HG03521 (cell line): Measurements from ENCODE around the gene MLLT11.
"Not testable (repeated sequence)": the region's sequence is repeated elsewhere in the genome, so short reads cannot be mapped to it uniquely, and the experiment has no call there.

Experiments
- ATAC-seq: cut with Tn5 transposase; IDR thresholded peaks from one replicate; pipeline ENCODE4 v1.9.1; 2021; ENCODE audit warnings: mild to moderate bottlenecking, moderate library complexity; ENCODE audit not compliant: unreplicated experiment

MLLT11 gene

GRCh38 chr1:151055581-151055980 is 4.6 kb upstream of the MLLT11 start:
- no peak for ATAC-seq

GRCh38 chr1:151056149-151056548 is 4.0 kb upstream of the MLLT11 start:
- ATAC-seq, result no peak

DNA sequence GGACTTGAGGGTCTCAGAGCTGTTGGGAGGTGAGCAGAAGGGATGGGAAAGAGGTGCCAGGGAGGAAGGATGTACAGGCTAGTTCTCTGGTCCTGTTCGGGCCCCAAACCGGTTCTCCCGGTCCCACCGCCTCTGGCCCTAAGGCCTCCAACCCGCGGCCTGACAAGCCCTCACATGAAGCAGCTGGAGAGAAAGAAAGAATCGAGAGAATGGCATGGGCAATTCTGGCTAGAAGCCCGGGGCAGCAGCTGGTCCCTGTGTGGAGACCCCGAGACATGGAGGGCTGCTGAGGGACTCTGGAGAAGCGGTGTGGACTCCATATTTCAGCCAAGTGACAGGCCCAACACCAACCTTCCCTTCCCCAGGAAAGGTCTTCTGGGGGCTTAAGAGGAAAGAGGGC is 1.5 kb upstream of the MLLT11 start:
- ATAC-seq, result no peak

GRCh38 chr1:151059109-151060006 is 839 bp upstream of the MLLT11 start, which contains the start of gene CDC42SE1:
CDC42SE1 (minus strand) TSS chr1:151059622; CDS start chr1:151055730, 3,892 bp downstream.
- peak; percentile 71 for ATAC-seq

- no peak for ATAC-seq
Observed at GRCh38 chr1:151060657-151061421, 642 bp downstream of the MLLT11 start.

DNA sequence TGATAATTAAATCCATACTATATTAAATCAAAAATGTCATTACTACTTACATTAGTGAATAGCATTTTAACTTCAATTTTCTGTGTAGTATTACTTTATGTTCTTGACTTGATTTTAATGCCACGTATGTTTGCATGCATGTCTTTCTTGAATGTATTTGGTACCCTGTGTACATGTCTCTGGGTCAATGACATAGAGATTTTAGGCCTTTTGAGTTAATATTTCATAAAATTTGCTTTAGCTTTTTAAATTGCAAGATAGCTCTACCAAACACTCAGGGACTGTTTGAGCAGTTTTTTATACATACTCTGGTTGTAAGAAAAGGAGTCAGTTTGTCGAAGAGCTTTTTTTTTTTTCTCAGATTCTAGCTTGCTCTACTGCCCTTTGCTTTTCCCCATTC is 1.5 kb downstream of the MLLT11 start:
- no peak for ATAC-seq

GRCh38 chr1:151062741-151063371 is 2.7 kb downstream of the MLLT11 start:
- ATAC-seq, result no peak

DNA sequence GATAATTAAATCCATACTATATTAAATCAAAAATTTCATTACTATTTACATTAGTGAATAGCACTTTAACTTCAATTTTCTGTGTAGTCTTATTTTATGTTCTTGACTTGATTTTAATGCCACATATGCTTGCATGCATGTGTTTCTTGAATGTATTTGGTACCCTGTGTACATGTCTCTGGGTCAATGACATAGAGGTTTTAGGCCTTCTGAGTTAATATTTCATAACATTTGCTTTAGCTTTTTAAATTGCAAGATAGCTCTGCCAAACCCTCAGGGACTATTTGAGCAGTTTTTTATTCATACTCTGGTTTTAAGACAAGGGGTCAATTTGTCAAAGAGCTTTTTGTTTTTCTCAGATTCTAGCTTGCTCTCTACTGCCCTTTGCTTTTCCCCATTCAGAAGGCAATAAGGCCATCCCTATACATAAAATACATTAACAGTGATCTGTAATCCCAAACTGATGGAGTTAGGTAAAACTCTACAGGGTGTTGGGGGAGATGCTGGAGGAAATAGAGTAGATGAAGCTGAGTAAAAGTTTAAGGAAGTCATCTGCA is 5.0 kb downstream of the MLLT11 start:
- ATAC-seq, result no peak

DNA sequence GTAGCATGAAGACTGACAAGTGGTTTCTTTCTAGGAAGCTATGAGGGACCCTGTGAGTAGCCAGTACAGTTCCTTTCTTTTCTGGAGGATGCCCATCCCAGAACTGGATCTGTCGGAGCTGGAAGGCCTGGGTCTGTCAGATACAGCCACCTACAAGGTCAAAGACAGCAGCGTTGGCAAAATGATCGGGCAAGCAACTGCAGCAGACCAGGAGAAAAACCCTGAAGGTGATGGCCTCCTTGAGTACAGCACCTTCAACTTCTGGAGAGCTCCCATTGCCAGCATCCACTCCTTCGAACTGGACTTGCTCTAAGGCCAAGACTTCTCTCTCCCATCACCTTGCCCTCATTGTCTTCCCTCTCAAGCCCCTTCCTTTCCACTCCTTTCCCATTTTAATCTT is 7.0 kb downstream of the MLLT11 start:
- ATAC-seq, result no peak

- ATAC-seq, result no peak
Observed at GRCh38 chr1:151069103-151069486, 8.9 kb downstream of the MLLT11 start.

GRCh38 chr1:151070474-151071276 is 10.5 kb downstream of the MLLT11 start, which contains the start of gene GABPB2:
GABPB2 (plus strand) TSS chr1:151070761; CDS start chr1:151088190, 17,429 bp downstream.
- ATAC-seq, result peak; percentile 82

- ATAC-seq, result no peak
Observed at GRCh38 chr1:151072224-151072623, 12.0 kb downstream of the MLLT11 start.

DNA sequence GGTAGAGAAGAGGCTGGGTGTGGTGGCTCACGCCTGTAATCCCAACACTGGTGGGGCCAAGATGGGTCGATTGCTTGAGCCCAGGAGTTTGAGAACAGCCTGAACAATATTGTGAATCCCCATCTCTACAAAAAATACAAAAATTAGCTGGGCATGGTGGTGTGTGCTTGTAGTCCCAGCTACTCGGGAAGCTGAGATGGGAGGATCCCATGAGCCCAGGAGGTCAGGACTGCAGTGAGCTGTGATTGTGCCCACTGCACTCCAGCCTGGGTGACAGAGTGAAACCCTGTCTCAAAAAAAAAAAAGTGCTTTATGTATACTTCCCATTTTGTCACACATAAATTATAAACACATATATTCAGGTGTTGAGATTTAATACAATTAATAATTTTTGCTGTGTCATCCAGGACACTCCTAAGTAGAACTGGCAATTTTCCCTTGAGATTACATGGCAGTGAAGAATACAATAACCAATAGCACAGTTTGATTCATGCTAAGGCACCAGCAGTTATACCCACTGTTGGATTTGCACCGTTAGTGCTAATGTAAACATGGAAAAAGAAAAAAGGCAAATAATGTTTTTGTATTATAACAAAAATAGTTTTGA is 25.9 kb downstream of the MLLT11 start:
- ATAC-seq, result no peak

DNA sequence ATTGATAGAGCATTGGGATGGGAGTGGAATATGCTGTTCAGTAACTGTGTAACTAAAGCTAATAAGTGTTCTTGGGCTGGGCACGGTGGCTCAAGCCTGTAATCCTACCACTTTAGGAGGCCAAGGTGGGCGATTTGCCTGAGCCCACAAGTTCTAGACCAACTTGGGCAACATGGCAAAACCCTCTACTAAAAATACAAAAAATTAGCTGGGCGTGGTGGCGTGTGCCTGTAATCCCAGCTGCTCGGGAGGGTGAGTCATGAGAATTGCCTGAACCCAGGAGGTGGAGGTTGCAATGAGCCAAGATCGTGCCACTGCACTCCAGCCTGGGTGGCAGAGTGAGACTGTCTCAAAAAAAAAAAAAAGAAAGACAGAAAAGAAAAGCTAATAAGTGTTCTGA is 37.2 kb downstream of the MLLT11 start:
- not testable (repeated sequence) for ATAC-seq

DNA sequence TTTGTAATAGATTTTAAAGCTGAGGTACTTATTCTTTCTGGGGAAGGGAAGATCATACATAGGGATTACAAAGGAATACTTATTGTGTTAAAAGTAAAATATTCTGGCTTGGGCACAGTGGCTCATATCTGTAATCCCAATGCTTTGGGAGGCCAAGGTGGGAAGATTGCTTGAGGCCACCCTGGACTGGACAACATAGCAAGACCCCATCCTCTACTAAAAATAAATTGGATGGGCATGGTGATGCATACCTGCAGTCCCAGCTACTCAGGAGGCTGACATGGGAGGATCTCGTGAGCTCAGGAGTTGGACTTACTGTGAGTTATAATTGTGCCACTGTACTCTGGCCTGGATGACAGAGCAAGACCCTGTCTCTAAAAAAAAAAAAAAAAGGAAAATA is 37.9 kb downstream of the MLLT11 start:
- ATAC-seq, result no peak

DNA sequence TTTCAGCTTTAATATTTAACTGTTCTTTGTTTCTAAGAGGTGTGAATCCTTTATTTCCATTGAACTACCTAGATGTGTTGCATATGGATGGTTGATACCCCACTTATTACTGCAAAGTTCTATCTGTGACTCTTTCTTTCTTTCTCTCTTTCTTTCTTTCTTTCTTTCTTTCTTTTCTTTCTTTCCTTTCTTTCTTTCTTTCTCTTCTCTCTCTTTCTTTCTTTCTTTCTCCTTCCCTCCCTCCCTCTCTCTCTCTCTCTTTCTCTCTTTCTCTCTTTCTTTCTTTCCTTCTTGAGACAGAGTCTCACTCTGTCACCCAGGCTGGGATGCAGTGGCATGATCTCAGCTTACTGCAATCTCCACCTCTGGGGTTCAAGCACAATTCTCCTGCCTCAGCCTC is 44.4 kb downstream of the MLLT11 start:
- no peak for ATAC-seq

DNA sequence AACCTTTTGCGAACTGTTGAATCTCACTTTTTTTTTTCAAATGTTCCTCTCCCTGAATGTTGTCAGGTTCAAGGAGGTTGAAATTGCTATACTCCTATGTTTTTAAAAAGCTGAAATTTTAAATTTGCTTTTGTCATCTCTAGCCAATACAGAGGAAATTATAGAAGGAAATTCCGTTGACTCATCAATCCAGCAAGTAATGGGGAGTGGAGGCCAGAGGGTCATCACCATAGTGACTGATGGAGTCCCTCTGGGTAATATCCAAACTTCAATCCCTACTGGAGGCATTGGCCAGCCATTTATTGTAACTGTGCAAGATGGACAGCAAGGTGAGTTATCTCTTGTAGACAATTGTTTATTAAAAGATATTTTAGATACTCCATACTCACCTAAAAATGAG is 46.7 kb downstream of the MLLT11 start:
- ATAC-seq, result no peak

GRCh38 chr1:151108331-151108730 is 48.1 kb downstream of the MLLT11 start:
- ATAC-seq, result no peak

- ATAC-seq, result no peak
Observed at GRCh38 chr1:151113877-151114276, 53.7 kb downstream of the MLLT11 start.
